NCI-H187 (cell line): ENCODE measurements around the gene AEN.

ENCODE experiments used
- DNase-seq, 2 experiments: peaks; one replicate each; lab custom pipeline; 2025; lab: John Stamatoyannopoulos, UW

The AEN gene

DNA sequence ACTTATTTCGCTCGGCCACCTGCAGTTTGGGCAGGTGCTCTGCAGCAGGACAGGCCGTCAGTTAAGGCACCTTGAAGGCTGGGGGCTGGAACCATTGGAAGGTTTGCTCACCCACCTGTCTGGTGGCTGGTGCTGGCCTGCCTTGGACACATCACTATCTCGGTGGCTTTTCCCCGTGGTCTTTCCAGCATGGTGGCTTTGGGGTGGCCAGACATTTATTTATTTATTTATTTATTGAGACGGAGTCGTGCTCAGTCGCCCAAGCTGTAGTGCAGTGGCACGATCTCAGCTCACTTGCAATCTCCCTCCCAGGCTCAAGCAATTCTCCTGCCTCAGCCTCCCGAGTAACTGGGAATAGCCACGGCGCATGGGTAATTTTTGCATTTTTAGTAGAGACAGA is 29.4 kb downstream of the AEN start:
- no peak for DNase-seq

DNA sequence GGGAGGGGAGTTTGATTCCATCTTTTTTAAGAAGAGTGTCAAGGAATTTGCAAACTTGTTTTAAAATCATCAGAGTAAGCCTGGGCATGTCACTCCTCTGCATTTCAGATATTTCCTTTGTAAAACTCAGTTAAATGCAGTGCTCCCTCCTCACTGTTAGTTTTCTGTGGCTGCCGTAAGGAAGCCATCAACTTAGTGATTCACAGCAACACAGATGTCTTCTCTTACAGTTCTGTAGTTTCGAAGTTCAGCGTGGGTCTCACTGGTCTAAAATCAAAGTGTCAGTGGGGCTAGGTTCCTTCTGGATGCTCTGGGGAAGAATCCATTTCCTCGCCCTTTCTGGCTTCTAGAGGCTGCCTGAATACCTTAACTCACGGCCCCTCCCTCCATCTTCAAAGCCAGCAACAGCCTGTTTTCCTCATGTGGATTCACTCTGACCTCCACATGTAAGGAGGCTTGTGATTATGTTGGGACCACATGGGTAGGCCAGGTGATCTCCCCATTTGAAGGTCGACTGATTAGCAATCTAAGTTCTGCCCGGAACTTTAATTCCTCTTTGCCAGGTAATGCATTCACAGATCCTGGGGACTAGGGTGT is 30.1 kb downstream of the AEN start:
- DNase-seq, result no peak

DNA sequence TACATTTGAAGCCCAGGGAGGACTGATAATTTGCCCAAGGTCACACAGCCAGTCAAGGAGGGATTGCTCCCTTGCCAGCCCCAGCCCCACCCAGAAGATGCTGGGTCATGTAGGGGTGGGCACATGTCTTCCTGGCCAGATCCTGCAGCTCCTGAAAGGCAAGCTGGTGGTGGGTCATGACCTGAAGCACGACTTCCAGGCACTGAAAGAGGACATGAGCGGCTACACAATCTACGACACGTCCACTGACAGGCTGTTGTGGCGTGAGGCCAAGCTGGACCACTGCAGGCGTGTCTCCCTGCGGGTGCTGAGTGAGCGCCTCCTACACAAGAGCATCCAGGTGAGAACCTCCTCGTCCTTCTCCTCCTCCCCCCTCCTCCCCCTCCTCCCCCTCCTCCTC is 30.8 kb downstream of the AEN start:
- DNase-seq, result no peak

DNA sequence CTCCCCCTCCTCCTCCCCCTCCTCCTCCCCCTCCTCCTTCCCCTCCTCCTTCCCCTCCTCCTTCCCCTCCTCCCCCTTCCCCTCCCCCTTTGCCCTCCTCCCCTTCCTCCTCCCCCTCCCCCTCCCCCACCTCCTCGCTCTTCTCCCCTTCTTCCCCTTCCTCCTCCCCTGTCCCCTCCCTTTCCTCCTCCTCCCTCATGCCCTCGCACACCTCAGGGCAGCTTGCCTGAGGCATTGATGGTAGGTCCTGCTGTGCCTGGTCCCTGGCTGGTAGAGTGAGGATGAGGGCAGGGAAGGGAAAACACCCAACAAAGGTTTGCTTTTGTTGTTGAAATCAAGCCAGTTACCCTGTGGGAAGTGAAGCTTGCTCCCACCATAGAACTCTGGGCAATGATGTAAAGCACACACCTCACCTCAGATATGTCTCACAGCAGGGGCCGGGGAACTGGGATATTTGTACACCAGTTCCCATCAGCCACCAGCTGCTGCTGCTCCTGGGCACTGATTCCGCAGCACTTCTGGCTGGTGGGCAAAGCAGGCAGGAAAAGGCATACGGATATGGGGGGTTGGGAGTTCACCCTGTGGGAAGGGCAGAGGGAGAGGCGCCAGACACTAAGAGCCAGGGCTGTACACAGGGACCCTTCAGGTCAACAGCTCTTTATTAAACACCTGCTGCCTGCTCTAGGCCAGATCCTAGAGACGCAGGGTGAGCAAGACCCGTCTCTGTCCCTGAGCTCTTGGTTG is 31.5 kb downstream of the AEN start:
- no peak for DNase-seq

DNA sequence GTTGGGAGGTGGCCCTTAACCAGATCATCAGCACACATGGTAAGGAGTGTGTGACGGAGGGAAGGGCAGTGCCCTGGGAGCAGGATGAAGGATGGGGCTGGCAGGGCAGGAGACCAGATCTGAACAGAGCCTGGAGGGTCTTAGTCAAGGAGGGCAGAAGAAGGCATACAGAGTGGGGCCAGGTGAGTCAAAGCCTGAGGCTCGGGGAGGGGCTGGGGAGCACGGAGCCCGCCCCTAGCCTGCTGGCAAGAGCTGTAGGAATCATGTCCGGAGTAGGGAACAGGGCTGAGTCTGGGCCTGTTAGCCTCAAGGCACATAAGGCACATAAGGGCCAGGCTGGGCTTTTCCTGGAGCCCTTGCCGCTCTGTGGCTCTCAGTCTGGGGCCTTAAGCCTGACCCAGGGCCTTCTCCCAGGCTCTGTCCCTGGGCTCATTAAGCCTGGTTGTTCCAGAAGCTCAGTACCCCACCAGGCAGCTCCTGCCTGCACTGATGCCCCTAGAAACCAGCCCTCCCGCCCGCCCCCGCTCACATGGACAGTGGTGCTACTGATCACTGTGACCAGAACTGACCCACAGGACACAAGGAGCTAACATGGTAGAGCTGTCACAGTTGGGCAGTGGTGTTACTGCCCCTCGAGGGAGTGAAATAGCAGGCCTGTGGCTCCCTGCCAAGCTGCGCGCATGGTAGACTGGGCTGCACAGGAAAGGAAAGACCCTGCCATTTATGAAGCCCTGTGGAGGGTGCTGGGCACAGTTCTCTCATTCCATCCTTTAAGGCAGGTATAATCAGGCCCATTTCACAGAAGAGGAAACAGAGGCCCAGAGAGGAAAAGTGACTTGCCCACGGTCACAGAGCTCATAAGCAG is 32.3 kb downstream of the AEN start:
- no peak for DNase-seq

DNA sequence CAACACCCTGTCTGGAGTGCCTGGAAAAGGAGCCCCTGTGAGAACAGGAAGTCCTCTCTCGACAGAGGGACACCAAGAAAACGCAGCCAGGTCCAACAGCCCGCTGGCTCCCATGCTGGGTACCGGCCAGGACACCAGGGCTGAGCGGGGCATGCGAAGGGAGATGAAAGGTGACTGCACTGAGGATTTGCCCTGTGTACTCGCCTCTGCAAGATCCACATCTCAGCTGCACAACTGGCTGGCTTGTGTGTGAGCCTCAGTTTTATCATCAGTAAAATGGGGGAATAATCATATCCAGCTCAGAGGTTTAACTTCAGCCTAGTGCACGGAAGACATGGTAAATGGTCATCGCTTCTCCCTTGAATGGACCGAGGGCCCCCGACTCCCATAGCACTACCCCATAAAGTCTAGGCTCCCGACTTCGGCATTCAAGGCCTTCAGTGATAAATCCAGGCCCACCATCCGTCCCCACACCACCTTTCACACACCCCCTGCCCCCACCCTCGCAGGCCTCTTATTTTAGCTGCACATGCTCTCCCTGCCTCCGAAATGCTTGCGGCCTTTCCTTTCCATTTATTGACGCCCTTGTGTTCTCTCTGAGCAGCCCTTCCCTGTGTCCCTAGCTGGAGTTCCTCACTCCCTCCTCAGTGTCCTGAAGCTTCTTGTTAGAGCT is 33.4 kb downstream of the AEN start:
- DNase-seq, result no peak

DNA sequence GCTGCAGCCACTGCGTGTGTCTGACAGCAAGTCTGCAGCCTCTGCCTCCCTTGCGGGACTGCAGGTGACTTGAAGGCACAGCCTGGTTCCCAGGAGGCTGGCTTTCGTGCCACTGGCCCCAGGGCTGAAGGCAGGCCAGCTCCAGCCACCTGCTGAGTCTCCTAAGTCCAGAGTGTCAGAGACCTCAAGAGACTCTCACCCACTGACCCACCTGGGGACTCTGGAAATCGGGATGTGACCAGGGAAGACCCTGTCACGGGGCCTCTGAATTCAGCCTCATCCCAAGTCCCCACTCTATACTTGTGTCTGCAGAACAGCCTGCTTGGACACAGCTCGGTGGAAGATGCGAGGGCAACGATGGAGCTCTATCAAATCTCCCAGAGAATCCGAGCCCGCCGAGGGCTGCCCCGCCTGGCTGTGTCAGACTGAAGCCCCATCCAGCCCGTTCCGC is 34.0 kb downstream of the AEN start:
- DNase-seq, result no peak

DNA sequence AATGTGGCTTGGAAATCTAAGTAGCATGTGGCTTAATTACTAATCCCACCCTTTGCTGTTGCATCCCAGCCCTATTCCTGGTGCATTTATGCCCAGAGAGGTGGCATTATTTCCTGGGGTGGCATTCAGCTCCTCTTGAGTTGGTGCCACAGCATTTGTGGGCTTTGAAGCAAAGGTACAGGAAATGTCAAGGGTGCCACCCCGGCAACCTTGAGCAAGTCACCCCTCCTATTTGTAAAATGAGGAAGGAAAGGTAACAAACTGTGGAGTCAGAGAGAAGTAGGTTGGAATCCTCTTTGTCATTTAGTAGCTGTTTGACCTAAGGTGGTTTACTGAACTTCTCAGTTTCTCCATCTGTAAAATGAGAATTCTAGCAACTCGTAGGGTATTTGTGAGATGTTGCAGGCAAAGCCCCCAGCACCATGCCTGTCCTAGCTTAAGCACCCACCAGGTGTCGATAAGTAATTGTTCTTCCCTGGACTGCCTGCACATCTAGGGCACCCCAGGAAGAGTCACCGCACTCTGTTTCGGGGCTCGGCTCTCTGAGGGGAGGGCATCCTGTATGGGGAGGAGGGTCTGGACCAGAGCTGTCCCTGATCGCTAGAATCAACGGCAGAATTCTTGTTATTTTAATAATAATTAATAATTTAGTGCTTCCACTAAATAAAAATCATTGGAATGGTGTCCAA is 34.8 kb downstream of the AEN start:
- DNase-seq, result no peak

DNA sequence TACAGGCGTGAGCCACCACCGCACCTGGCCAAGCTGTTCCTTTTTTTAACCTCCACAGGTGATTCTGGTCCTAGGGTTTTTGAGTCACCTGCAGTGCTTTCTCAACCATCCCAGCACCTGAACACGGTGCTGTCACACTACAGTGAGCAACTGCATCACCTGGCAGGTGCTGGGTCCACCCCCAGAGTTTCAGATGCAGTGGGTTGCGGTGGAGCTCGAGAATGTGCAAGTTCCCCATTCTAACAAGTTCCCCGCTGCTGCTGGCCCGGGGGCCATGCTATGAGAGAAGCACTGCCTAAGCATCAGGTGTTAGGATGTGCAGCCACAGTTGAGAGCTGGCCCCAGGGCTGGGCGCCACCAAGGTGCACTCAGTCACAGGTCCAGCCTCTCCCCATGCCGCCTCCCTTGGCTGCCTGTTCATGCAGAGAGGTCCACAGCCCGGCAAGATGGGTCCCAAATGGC is 35.7 kb downstream of the AEN start:
- no peak for DNase-seq

DNA sequence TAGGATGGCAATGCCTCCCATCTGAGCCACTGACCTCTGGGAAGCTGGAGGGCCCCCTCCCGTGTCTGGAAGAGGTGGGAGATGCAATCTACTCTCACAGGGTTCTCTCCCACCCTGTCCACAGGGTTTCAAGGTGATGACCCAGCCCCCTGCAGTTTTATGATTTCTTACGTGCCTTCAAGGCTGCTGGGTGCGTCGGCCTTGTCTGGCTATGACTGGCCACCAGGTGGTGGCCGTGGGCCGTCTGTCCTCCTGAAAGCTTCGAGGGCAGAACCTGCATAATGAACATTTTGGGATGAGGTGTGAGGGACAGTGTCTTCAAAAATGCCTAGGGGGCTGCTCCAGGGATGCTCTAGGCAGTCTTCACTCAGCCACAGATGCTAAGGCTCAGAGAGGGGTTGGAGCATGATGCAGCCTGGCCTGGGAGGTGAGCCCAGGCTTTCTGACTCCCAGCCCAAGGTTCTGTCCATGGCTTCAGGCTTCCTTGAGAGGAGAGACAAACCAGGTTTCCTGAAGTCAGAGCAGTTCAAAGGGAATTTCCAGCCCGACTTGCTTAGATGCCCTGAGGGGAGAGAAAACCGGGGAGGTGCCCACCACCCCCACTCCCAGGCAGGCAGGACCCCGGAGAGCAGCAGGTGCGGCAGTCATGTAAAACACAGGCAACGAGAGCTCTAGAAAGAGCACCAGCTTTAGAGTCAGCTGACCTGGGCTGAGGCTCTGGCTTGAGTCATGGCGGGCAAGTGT is 36.4 kb downstream of the AEN start:
- no peak for DNase-seq

DNA sequence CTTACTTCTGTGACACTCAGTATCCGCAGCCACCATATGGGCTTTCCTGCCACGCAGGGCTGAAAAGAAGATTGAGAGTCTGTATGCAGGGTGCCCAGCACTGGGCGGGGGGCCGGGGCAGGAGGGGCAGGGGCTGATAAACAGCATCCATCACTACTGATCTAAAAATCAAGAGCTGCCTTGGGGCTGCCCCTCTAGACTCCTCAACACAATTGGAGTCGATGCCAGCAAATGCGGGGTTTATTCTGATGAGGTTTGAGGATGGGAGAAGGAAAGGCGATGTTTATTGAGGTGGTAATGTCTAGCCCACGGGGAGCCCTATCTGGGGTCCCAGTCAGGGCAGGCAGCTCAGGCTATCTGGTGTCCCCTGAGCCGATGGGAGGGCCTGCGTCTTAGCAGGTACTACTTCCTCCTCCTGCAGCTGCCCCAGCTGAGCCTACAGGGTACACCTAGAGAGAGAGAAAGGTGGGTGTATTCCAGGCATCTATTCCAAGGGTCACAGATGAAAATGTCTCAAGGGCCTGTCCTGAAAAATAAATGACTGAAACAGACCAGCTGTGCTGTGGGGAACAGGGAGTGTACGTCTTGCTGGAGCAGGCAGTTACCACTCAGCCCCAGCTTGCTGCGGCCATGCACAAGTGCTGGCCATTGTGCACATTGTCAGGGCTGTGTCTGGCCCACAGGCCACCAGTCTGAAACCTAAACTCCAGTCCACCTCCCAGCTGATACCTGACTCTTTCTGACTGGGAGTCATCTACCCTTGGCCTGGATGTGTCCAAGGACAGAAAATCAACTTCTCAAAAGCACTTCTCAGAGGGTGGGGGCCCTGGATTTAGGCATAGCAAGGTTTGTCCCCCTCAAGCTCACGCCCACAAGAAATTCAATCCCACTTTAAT is 37.2 kb downstream of the AEN start:
- no peak for DNase-seq

DNA sequence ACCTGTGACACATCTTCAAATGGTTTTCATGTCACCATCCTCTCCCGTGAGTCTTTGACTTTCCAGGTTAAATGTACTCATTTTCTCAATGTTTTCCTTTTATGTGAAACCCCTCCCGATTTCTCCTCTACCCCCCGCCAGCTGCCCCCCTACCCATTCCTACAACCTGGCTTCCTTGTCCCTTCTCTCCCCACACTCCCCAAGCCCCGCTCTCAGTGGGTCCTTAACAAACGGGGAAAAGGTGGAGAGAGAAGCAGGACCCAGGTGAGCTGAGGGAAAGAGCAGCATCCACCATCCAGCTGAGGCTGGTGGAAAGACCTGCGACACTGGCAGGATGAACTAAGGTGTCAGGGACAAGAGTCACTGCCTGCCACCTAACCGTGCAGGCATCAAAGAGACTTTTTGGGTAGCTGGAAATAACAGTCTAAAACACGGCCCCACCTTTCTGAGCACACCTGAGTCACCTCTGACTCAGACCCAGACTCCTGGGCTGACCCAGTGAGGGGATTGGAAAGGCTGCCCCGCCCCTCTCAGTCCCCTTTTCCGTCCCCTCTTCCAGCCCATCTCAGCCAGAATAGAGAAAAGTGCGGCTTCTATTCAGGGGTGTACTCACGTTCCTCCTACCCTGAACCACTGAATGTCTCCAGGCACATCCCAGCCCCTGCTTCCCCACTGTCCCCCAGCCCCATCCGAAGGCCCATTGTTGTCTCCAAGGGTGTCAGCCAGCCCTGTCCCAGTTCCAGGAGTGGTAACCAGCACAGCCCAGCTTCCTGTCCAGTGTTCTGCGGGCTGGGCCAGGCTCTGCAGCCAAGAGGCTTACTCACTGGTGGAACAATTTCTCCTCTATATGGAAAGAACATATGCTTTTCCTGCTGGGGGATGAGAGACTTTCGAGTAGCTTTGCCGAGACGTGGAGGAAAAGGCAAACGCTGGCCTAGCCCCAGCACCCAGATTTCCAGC is 38.1 kb downstream of the AEN start:
- DNase-seq, result no peak

DNA sequence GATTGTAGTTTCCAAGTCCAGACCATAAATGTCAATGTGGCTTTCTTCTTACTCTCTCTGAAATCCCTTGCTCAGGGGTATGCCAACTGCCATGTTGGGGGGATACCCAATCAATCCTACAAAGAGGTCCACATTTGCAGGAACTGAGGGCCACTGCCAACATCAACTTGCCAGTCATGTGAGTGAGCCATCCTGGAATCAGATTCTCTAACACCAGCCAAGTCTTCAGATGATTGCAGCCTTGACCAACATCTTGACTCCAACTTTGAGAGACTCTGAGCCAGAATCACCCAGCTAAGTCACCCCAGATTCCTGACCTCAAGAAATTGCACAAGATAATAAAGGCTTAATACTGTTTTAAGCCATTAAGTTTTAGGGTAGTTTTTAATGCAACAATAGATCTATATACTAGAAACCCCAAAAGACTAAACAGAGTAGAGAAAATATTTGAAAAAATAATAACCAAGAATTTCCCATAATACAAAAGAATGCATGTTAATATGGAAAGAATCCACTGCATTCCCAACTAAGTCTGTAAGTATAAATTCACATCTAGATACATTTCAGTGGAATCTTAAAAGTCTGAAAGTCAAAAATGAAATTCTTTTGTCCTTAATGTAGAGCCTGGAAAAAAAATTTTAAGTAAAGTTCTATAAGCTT is 40.0 kb downstream of the AEN start:
- DNase-seq, result no peak

DNA sequence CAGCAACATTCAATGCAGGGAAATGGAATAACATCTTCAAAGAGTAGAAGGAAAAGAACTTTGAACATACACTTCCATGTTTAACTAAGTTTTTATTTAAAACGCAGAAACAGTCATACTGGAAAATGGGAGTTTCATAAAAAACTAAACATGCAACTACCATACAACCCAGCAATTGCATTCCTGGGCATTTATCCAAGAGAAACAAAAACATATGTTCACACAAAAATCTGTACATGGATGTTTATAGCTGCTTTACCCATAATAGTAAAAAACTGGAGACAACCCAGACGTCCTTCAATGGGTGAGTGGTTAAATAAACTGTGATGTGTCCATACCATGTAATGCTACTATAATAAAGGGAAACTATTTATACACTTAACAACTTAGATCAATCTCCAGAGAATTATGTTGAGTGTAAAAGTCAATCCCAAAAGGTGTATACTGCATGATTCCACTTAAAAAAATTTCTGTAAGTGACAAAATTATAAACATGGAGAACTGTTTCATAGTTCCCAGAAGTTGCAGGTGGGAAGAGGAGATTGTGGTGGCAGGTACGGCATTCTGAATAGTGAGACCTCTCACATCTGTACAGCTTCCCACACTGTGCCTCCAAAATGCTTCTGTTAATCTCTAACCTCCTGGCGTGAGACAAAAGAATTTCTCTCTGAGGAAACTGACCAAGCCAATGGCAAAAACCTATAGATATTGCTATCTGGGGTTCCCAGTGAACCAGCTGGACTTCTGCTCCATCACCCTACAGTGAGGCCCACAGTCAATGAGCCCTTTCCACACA is 40.8 kb downstream of the AEN start:
- no peak for DNase-seq

DNA sequence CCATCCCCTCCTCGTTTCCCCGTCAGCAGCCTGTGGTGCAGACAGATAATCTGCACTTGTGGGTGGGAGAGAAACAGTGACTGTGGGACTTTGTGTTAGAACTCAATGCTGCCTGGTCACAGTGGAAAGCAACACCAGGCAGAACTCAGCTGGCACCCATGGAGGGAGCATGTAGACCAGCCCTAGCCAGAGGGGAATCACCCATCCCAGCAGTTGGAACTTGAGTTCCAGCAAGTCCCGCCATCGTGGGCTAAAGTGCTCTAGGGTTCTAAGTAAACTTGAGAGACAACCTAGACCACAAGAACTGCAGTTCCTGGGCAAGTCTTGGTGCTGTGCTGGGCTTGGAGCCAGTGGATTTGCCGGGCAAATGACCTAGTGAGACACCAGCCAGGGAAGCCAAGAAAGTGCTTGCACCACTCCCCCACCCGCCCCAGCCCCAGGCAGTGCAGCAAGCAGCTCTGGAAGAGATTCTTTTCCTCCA is 42.0 kb downstream of the AEN start:
- DNase-seq, result no peak

DNA sequence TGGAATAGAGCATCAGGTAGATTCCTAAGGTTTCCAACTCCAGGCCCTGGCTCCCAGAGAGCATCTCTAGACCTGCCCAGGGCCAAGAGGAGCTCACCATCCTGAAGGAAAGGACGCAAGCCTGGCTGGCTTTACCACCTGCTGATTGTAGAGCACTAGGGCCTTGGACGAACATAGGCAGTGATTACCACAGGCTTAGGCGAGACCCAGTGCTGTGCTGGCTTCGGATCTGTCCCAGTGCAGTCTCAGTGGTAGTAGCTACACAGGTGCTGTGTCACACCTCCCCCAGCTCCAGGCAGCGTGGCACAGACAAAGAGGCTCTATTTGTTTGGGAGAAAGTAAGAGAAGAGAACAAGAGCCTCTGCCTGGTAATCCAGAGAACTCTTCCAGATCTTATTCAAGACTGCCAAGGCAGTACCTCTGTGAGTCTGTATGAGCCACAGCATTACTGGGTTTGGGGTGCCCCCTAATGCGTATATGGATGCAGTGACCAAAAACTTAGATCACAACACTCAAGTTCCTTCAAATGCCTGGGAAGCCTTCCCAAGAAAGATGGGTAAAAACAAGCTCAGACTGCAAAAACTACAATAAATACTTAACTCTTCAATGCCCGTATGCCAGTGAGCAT is 43.1 kb downstream of the AEN start:
- DNase-seq, result no peak

DNA sequence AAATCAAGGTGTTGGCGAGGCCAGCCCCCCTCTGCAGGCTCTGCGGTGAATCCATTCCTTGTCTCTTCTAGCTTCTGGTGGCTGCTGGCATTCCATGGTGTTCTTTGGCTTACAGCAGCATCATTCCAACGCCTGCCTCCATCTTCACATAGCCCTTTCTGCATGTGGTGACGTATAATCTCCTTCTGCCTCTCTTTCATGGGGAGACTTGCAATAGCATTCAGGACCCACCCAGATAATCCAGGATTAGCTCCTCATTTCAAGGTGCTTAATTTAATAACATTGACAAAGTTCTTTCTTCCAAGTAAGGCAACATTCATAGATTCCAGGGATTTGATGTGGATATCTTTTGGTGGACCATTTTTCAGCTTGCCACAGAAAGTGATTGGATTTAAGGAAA is 53.5 kb downstream of the AEN start:
- no peak for DNase-seq
